HuH-7.5 (cell line): ENCODE measurements around the gene HSD17B12.
"Not testable (repeated sequence)": the region's sequence is repeated elsewhere in the genome, so short reads cannot be mapped to it uniquely, and the experiment has no call there.

ENCODE experiments used
- DNase-seq: peaks from one replicate; pipeline ENCODE4 v3.0.0; 2011; ENCODE audit warnings: low spot score

HSD17B12 gene

GRCh38 chr11:43747130-43747802 lies 66.7 kb downstream of the HSD17B12 start:
- DNase-seq, result no peak

- DNase-seq, result no peak
Observed at GRCh38 chr11:43748095-43748494, 67.6 kb downstream of the HSD17B12 start.

GRCh38 chr11:43751726-43752125 lies 71.2 kb downstream of the HSD17B12 start:
- DNase-seq, result no peak

GRCh38 chr11:43756575-43756974 lies 76.0 kb downstream of the HSD17B12 start:
- DNase-seq, result no peak

GRCh38 chr11:43758927-43759326 lies 78.4 kb downstream of the HSD17B12 start:
- no peak for DNase-seq

GRCh38 chr11:43760902-43761301 lies 80.4 kb downstream of the HSD17B12 start:
- DNase-seq, result no peak

- DNase-seq, result no peak
Observed at GRCh38 chr11:43765194-43765593, 84.7 kb downstream of the HSD17B12 start.

- DNase-seq, result not testable (repeated sequence)
Observed at GRCh38 chr11:43768654-43769053, 88.1 kb downstream of the HSD17B12 start.

GRCh38 chr11:43770173-43770572 lies 89.6 kb downstream of the HSD17B12 start:
- no peak for DNase-seq

GRCh38 chr11:43772733-43773132 lies 92.2 kb downstream of the HSD17B12 start:
- DNase-seq, result no peak

- no peak for DNase-seq
Observed at GRCh38 chr11:43774786-43775185, 94.2 kb downstream of the HSD17B12 start.

GRCh38 chr11:43779306-43779705 lies 98.8 kb downstream of the HSD17B12 start:
- no peak for DNase-seq

- no peak for DNase-seq
Observed at GRCh38 chr11:43784301-43784700, 103.8 kb downstream of the HSD17B12 start.

- DNase-seq, result no peak
Observed at GRCh38 chr11:43784866-43785265, 104.3 kb downstream of the HSD17B12 start.

GRCh38 chr11:43785318-43785717 lies 104.8 kb downstream of the HSD17B12 start:
- DNase-seq, result no peak

- no peak for DNase-seq
Observed at GRCh38 chr11:43786016-43786415, 105.5 kb downstream of the HSD17B12 start.

- no peak for DNase-seq
Observed at GRCh38 chr11:43787824-43788223, 107.3 kb downstream of the HSD17B12 start.

GRCh38 chr11:43788421-43788820 lies 107.9 kb downstream of the HSD17B12 start:
- no peak for DNase-seq

GRCh38 chr11:43789700-43790443 lies 109.3 kb downstream of the HSD17B12 start:
- no peak for DNase-seq

GRCh38 chr11:43790444-43790794 lies 109.9 kb downstream of the HSD17B12 start:
- DNase-seq, result no peak

GRCh38 chr11:43797337-43797736 lies 116.8 kb downstream of the HSD17B12 start:
- no peak for DNase-seq

GRCh38 chr11:43797866-43798265 lies 117.3 kb downstream of the HSD17B12 start:
- no peak for DNase-seq

GRCh38 chr11:43802509-43802908 lies 122.0 kb downstream of the HSD17B12 start:
- DNase-seq, result no peak

- no peak for DNase-seq
Observed at GRCh38 chr11:43803766-43804165, 123.2 kb downstream of the HSD17B12 start.
